Measurements from ENCODE around the gene FYTTD1.
A peak's percentile ranks its signal among the peaks of the same experiment; 100 is the strongest.
"Not testable (repeated sequence)": the region's sequence is repeated elsewhere in the genome, so short reads cannot be mapped to it uniquely, and the experiment has no call there.

FYTTD1 gene

DNA sequence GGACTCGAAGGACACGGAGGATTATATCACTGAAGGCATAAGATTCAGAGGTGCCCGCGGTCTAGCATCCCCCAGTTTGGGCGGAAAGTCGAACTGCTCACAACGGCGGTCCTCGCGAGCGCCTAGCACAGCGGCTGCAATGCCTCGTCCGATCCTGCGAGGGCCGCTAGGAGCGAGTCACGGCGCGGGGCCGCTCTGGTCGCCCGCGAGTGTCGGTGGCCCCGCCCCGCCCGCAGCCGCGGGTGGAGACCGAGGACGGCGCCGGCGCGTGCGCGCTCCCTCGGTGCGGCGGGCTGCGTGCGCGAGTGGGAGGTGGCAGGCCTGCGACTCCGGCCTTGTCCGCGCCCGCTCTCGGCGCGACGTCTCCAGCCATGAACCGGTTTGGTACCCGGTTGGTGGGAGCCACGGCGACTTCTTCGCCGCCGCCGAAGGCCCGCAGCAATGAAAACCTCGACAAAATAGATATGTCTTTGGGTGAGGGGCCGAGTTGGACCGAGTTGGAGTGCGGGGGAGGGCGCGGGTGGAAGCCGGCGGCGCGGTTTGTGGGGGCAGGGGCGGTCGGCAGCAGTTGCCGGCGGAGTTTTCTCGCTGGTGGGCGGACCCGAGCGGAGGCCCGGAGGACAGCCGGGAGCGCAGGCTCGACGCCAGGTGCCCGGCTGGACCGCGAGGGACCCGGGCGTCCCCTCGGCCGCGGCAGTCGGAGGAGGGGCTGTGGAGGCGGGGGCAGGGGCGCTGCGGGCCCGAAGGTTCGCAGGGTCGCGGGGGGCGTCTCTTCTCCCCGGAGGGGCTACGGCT, at the start of gene FYTTD1:
FYTTD1 (plus strand) TSS at position 283 of the 795 bp plus-strand sequence; CDS start at position 372, 89 bp downstream.
- in situ Hi-C loops (cut with HindIII; ENCODE audit: low pct_ligation_motif_present, low sequenced_read_pairs) = no loop called here
- no peaks in the 10 kb centered on the region for H3K36me3 ChIP-seq (replicated peaks)
- DNase-seq = peak; percentile 68
- peak within 1 kb of the TSS; percentile 83 for H3K27ac ChIP-seq
- H3K4me3 ChIP-seq (ENCODE audit: low read depth, low read length) = peak within 1 kb of the TSS; percentile 77
- H3K27me3 ChIP-seq (replicated peaks) = no peaks in the 10 kb centered on the region
- TF ChIP-seq, protein P1, sequence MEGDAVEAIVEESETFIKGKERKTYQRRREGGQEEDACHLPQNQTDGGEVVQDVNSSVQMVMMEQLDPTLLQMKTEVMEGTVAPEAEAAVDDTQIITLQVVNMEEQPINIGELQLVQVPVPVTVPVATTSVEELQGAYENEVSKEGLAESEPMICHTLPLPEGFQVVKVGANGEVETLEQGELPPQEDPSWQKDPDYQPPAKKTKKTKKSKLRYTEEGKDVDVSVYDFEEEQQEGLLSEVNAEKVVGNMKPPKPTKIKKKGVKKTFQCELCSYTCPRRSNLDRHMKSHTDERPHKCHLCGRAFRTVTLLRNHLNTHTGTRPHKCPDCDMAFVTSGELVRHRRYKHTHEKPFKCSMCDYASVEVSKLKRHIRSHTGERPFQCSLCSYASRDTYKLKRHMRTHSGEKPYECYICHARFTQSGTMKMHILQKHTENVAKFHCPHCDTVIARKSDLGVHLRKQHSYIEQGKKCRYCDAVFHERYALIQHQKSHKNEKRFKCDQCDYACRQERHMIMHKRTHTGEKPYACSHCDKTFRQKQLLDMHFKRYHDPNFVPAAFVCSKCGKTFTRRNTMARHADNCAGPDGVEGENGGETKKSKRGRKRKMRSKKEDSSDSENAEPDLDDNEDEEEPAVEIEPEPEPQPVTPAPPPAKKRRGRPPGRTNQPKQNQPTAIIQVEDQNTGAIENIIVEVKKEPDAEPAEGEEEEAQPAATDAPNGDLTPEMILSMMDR (IDR thresholded peaks at IDR 0.05; ENCODE audit: low read depth, low read length, missing control alignments) = peak; percentile 50

DNA sequence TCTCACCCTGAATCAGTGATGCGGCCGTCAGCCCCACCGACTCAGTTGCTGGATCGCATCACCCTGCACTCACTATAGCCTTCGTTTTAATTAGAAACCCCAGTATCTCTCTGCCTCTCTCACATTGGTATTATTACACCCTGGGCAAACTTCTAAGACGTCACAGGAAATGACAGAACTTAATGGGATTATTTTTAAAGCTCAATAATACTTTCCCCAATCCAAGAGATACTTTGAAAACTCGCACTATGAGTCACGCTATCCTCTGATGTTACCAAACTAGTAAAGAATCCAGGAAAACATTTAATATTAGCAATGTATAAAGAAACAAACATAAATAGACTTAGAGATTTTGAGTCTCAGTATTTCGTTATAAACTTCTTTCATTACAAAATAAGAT, 49.6 kb upstream of the FYTTD1 start:
- in situ Hi-C loops (cut with HindIII; ENCODE audit: low pct_ligation_motif_present, low sequenced_read_pairs) = no loop called here
- Histone ChIP-seq H3K4me3 (ENCODE audit: low read depth, low read length) (no peak overlapping the region), H3K36me3 (replicated peaks) (peaks cover 39% of the 10 kb centered on the region), H3K27me3 (replicated peaks) (no peaks in the 10 kb centered on the region), H3K27ac (peak overlapping the region; percentile 78)
- TF ChIP-seq, protein P1 (IDR thresholded peaks at IDR 0.05; ENCODE audit: low read depth, low read length, missing control alignments) = no peak
- DNase-seq = no peak

GRCh38 chr3:197701841-197702240, 47.8 kb upstream of the FYTTD1 start:
- TF ChIP-seq, protein P1 (IDR thresholded peaks at IDR 0.05; ENCODE audit: low read depth, low read length, missing control alignments) = no peak
- Histone ChIP-seq H3K36me3 (replicated peaks) (peaks cover 31% of the 10 kb centered on the region), H3K27ac (no peak overlapping the region), H3K4me3 (ENCODE audit: low read depth, low read length) (no peak overlapping the region), H3K27me3 (replicated peaks) (no peaks in the 10 kb centered on the region)
- in situ Hi-C loops (cut with HindIII; ENCODE audit: low pct_ligation_motif_present, low sequenced_read_pairs) = no loop called here
- no peak for DNase-seq

DNA sequence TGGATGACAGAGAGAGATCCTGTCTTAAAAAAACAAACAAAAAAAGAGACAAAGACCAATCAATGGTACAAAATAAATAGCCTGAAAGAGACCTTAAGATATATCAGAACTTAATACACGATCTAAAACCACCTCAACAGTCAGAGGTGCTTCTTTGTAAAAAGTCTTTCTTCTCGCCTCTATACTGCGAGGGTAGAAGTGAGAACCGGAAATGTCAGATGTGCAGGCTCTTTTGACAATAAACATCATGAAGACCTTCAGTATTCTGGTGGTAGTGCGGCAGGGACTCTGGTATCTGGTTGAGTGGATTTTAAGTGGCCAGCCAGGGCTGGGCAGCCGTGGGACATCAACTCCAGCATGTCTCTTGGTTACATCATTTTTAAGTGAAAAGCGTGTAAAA, 43.0 kb upstream of the FYTTD1 start:
- no peak overlapping the region for H3K4me3 ChIP-seq (ENCODE audit: low read depth, low read length)
- TF ChIP-seq, protein P1 (IDR thresholded peaks at IDR 0.05; ENCODE audit: low read depth, low read length, missing control alignments) = no peak
- H3K27me3 ChIP-seq (replicated peaks) = no peaks in the 10 kb centered on the region
- in situ Hi-C loops (cut with HindIII; ENCODE audit: low pct_ligation_motif_present, low sequenced_read_pairs) = no loop called here
- H3K27ac ChIP-seq = no peak overlapping the region
- H3K36me3 ChIP-seq (replicated peaks) = peaks cover 15% of the 10 kb centered on the region
- DNase-seq = no peak

DNA sequence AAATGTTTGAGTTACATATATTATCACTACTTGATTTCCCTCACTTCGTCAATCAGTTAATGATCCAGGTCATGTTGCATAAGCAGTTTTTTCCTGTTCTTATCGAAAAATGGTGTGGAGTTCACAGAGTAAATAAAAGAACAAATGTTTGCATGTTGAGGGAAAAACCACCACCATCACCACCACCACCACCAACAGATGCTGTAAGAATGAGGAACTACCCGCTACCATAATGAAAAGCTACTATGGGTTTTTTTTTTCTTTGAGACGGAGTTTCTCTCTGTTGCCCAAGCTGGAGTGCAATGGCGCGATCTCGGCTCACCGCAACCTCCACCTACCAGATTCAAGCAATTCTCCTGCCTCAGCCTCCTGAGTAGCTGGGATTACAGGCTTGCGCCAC, 40.5 kb upstream of the FYTTD1 start:
- H3K27ac ChIP-seq = no peak overlapping the region
- in situ Hi-C loops (cut with HindIII; ENCODE audit: low pct_ligation_motif_present, low sequenced_read_pairs) = no loop called here
- H3K27me3 ChIP-seq (replicated peaks) = no peaks in the 10 kb centered on the region
- H3K4me3 ChIP-seq (ENCODE audit: low read depth, low read length) = no peak overlapping the region
- DNase-seq = no peak
- H3K36me3 ChIP-seq (replicated peaks) = peaks cover 2% of the 10 kb centered on the region
- TF ChIP-seq, protein P1 (IDR thresholded peaks at IDR 0.05; ENCODE audit: low read depth, low read length, missing control alignments) = no peak

DNA sequence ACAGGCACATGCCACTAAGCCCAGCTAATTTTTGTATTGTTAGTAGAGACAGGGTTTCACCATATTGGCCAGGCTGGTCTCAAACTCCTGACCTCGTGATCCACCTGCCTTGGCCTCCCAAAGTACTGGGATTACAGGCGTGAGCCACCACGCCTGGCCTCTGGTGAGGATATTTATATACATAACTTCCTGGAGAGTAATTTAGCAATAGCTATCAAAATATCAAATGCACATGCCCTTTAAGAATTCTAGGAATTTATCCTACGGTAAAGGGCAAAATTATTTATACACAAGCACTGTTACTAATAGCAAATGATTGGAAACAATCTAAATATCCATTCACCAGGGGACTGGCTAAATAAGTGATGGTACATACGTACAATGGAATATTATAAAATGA, 38.7 kb upstream of the FYTTD1 start:
- in situ Hi-C loops (cut with HindIII; ENCODE audit: low pct_ligation_motif_present, low sequenced_read_pairs); H3K27me3 ChIP-seq (replicated peaks); H3K4me3 ChIP-seq (ENCODE audit: low read depth, low read length); H3K36me3 ChIP-seq (replicated peaks): not testable (repeated sequence)
- H3K27ac ChIP-seq = peak overlapping the region; percentile 96
- peak; percentile 7 for DNase-seq

All from brain microvascular endothelial cell (primary cell).